Measurements from ENCODE around the gene TMED10.
A peak's percentile ranks its signal among the peaks of the same experiment; 100 is the strongest.

Gene TMED10

DNA sequence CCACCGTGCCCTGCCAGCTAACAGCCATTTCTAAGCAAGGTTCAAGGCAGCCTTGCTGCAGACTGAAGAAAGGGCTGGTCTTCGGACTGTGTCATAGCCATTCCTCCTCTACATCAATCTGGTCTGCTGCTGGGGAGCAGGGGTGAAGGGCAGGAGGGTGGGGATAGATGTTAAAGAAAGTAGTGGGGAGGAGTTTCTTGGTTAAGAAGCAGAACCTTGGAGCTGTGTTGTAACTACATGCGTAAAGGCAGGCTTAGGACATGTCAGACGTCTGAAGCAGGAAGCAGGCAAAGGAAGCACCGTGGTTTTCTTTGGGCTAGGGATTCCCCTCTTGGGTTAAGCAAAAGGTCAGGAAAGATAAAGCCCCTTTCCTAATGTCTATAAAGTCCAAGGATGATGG lies 31.5 kb downstream of the TMED10 start:
- Histone ChIP-seq H2AFZ (ENCODE audit: low read length, unreplicated experiment) (no peak overlapping the region), H3K27me3 (ENCODE audit: insufficient read depth, low read length) (no peaks in the 10 kb centered on the region), H3K4me3 (ENCODE audit: low read depth, low read length) (no peak overlapping the region), H3K4me1 (ENCODE audit: control insufficient read depth, insufficient read depth, low read length, unreplicated experiment) (peaks cover 10% of the 10 kb centered on the region), H3K36me3 (ENCODE audit: insufficient read depth, low read length) (peaks cover 9% of the 10 kb centered on the region; the same call in 1 of the 2 replicates), H3K27ac (ENCODE audit: low read depth, low read length) (no peak overlapping the region), H3K79me2 (ENCODE audit: control insufficient read depth, insufficient read depth, low read length, unreplicated experiment) (peaks cover 25% of the 10 kb centered on the region)

DNA sequence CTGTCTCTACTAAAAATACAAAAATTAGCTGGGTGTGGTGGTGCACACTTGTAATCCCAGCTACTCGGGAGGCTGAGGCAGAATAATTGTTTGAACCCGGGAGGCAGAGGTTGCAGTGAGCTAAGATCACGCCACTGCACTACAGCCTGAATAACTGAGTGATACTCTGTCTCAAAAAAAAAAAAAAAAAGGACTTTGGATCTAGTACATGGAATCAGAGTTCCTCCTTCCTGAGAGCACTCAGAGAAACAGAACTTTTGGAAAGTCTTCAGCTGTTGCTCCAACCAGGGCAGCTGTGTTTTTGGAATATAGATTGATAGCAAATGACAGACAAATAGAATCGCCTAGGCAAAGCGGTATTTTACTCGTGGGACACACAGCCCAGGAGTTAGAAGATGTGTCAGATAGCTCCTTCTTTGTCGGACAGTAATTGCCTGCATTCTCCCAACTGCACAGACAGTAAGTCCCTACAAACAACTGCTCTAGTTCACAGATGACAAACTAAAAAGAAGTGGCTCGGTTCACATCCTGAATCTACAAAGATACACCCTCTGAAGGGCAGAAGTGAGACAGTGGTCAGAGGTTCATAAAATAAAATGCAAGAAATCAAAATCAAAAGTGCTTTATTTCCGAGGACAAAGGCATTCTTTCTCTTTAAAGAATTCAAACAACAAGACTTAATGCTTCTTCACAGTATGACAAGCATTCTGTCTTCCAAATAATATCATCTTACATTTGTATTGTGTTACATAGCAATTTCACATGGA lies 32.5 kb downstream of the TMED10 start:
- H3K4me3 ChIP-seq (ENCODE audit: low read depth, low read length), result no peak overlapping the region
- H3K27ac ChIP-seq (ENCODE audit: low read depth, low read length), result no peak overlapping the region
- no peaks in the 10 kb centered on the region for H3K27me3 ChIP-seq (ENCODE audit: insufficient read depth, low read length)
- H2AFZ ChIP-seq (ENCODE audit: low read length, unreplicated experiment), result no peak overlapping the region
- H3K4me1 ChIP-seq (ENCODE audit: control insufficient read depth, insufficient read depth, low read length, unreplicated experiment), result peaks cover 9% of the 10 kb centered on the region
- 0 out of 2 replicates have a peak, but pooled peaks cover 5% of the 10 kb centered on the region for H3K36me3 ChIP-seq (ENCODE audit: insufficient read depth, low read length)
- peaks cover 27% of the 10 kb centered on the region for H3K79me2 ChIP-seq (ENCODE audit: control insufficient read depth, insufficient read depth, low read length, unreplicated experiment)

- Histone ChIP-seq H3K27ac (ENCODE audit: low read depth, low read length) (peak overlapping the region; percentile 19; the same call in 1 of the 2 replicates), H3K79me2 (ENCODE audit: control insufficient read depth, insufficient read depth, low read length, unreplicated experiment) (peaks cover 37% of the 10 kb centered on the region), H2AFZ (ENCODE audit: low read length, unreplicated experiment) (no peak overlapping the region), H3K4me3 (ENCODE audit: low read depth, low read length) (no peak overlapping the region), H3K36me3 (ENCODE audit: insufficient read depth, low read length) (0 out of 2 replicates have a peak, but pooled peaks cover 5% of the 10 kb centered on the region), H3K4me1 (ENCODE audit: control insufficient read depth, insufficient read depth, low read length, unreplicated experiment) (peaks cover 9% of the 10 kb centered on the region), H3K27me3 (ENCODE audit: insufficient read depth, low read length) (no peaks in the 10 kb centered on the region)
Observed at GRCh38 chr14:75142494-75142893, 33.9 kb downstream of the TMED10 start.

GRCh38 chr14:75141967-75142366 lies 34.4 kb downstream of the TMED10 start:
- peaks cover 9% of the 10 kb centered on the region for H3K4me1 ChIP-seq (ENCODE audit: control insufficient read depth, insufficient read depth, low read length, unreplicated experiment)
- H3K36me3 ChIP-seq (ENCODE audit: insufficient read depth, low read length), result 0 out of 2 replicates have a peak, but pooled peaks cover 5% of the 10 kb centered on the region
- H3K27me3 ChIP-seq (ENCODE audit: insufficient read depth, low read length), result no peaks in the 10 kb centered on the region
- no peak overlapping the region for H3K4me3 ChIP-seq (ENCODE audit: low read depth, low read length)
- H3K27ac ChIP-seq (ENCODE audit: low read depth, low read length), result no peak overlapping the region
- peaks cover 37% of the 10 kb centered on the region for H3K79me2 ChIP-seq (ENCODE audit: control insufficient read depth, insufficient read depth, low read length, unreplicated experiment)
- no peak overlapping the region for H2AFZ ChIP-seq (ENCODE audit: low read length, unreplicated experiment)

DNA sequence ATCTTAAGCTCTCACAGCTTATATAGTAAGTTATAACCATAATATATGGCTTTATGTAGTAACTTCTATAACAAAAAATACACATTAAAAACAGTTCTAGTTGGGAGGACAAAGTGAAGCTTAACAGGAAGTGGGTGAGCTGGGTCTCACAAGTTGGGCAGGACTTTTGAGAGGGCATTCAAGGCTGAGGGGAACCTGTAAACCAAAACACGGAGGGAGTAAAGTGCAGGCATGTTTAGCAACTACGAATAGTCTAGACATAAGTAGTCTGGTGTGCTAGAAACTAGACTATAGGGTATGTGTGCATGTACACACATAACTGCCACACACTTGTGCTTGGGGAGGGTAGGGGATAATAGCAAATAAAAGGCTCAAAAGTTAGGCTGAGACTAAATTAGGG lies 35.4 kb downstream of the TMED10 start:
- no peak overlapping the region for H3K27ac ChIP-seq (ENCODE audit: low read depth, low read length)
- H3K79me2 ChIP-seq (ENCODE audit: control insufficient read depth, insufficient read depth, low read length, unreplicated experiment), result peaks cover 37% of the 10 kb centered on the region
- H3K4me1 ChIP-seq (ENCODE audit: control insufficient read depth, insufficient read depth, low read length, unreplicated experiment), result peaks cover 9% of the 10 kb centered on the region
- H3K4me3 ChIP-seq (ENCODE audit: low read depth, low read length), result no peak overlapping the region
- H2AFZ ChIP-seq (ENCODE audit: low read length, unreplicated experiment), result no peak overlapping the region
- 0 out of 2 replicates have a peak, but pooled peaks cover 5% of the 10 kb centered on the region for H3K36me3 ChIP-seq (ENCODE audit: insufficient read depth, low read length)
- no peaks in the 10 kb centered on the region for H3K27me3 ChIP-seq (ENCODE audit: insufficient read depth, low read length)

- Histone ChIP-seq H2AFZ (ENCODE audit: low read length, unreplicated experiment) (no peak overlapping the region), H3K4me3 (ENCODE audit: low read depth, low read length) (no peak overlapping the region), H3K79me2 (ENCODE audit: control insufficient read depth, insufficient read depth, low read length, unreplicated experiment) (peaks cover 37% of the 10 kb centered on the region), H3K36me3 (ENCODE audit: insufficient read depth, low read length) (0 out of 2 replicates have a peak, but pooled peaks cover 5% of the 10 kb centered on the region), H3K4me1 (ENCODE audit: control insufficient read depth, insufficient read depth, low read length, unreplicated experiment) (peaks cover 9% of the 10 kb centered on the region), H3K27me3 (ENCODE audit: insufficient read depth, low read length) (no peaks in the 10 kb centered on the region), H3K27ac (ENCODE audit: low read depth, low read length) (no peak overlapping the region)
Observed at GRCh38 chr14:75140620-75141019, 35.8 kb downstream of the TMED10 start.

- H3K27ac ChIP-seq (ENCODE audit: low read depth, low read length), result no peak overlapping the region
- H3K36me3 ChIP-seq (ENCODE audit: insufficient read depth, low read length), result peaks cover 7% of the 10 kb centered on the region; the same call in 1 of the 2 replicates
- H3K4me1 ChIP-seq (ENCODE audit: control insufficient read depth, insufficient read depth, low read length, unreplicated experiment), result peaks cover 9% of the 10 kb centered on the region
- peaks cover 37% of the 10 kb centered on the region for H3K79me2 ChIP-seq (ENCODE audit: control insufficient read depth, insufficient read depth, low read length, unreplicated experiment)
- no peaks in the 10 kb centered on the region for H3K27me3 ChIP-seq (ENCODE audit: insufficient read depth, low read length)
- no peak overlapping the region for H2AFZ ChIP-seq (ENCODE audit: low read length, unreplicated experiment)
- H3K4me3 ChIP-seq (ENCODE audit: low read depth, low read length), result no peak overlapping the region
Observed at GRCh38 chr14:75139185-75139584, 37.2 kb downstream of the TMED10 start.

GRCh38 chr14:75138492-75138891 lies 37.9 kb downstream of the TMED10 start:
- H3K27me3 ChIP-seq (ENCODE audit: insufficient read depth, low read length), result no peaks in the 10 kb centered on the region
- peaks cover 33% of the 10 kb centered on the region for H3K79me2 ChIP-seq (ENCODE audit: control insufficient read depth, insufficient read depth, low read length, unreplicated experiment)
- H3K4me1 ChIP-seq (ENCODE audit: control insufficient read depth, insufficient read depth, low read length, unreplicated experiment), result peaks cover 9% of the 10 kb centered on the region
- no peak overlapping the region for H2AFZ ChIP-seq (ENCODE audit: low read length, unreplicated experiment)
- H3K4me3 ChIP-seq (ENCODE audit: low read depth, low read length), result no peak overlapping the region
- peaks cover 8% of the 10 kb centered on the region for H3K36me3 ChIP-seq (ENCODE audit: insufficient read depth, low read length)
- H3K27ac ChIP-seq (ENCODE audit: low read depth, low read length), result no peak overlapping the region

DNA sequence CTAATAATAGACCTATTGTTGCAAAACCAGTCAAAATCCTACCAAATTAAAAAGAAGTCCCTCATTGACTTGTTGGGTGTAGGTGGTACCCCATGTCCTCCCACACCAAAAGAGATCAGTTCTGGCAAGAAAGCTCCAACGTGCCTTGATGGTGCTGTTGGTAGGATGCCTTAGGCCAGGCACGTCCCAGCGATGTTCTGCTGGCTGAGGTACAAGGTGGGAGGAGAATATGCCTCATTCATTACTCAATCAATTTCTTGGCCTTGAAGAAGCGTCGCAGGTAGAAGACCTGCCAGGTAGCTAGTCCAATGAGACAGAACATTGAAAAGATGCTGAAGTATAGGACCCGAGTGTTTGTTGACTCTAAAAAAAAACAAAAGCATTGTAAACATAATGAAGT lies 41.8 kb downstream of the TMED10 start:
- Histone ChIP-seq H3K36me3 (ENCODE audit: insufficient read depth, low read length) (peaks cover 13% of the 10 kb centered on the region), H2AFZ (ENCODE audit: low read length, unreplicated experiment) (no peak overlapping the region), H3K4me1 (ENCODE audit: control insufficient read depth, insufficient read depth, low read length, unreplicated experiment) (peaks cover 11% of the 10 kb centered on the region), H3K27me3 (ENCODE audit: insufficient read depth, low read length) (no peaks in the 10 kb centered on the region), H3K4me3 (ENCODE audit: low read depth, low read length) (no peak overlapping the region), H3K79me2 (ENCODE audit: control insufficient read depth, insufficient read depth, low read length, unreplicated experiment) (peaks cover 18% of the 10 kb centered on the region), H3K27ac (ENCODE audit: low read depth, low read length) (no peak overlapping the region)

DNA sequence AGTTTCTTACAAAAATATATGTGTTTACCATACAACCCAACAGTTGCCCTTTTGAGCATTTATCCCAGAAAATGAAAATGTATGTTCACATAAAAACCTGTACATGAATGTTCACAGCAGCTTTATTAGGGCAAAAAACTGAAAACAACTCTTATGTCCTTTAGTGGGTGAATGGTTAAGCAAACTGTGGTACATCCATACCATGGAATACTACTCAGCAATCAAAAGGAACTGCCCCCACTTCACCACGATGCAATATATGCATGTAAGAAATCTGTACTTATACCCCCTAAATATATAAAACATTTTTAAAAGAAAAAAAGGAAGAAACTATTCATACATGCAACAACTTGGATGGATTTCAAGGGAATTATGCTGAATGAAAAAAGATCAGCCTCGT lies 42.8 kb downstream of the TMED10 start:
- Histone ChIP-seq H3K4me3 (ENCODE audit: low read depth, low read length) (no peak overlapping the region), H3K27ac (ENCODE audit: low read depth, low read length) (no peak overlapping the region), H3K4me1 (ENCODE audit: control insufficient read depth, insufficient read depth, low read length, unreplicated experiment) (peaks cover 7% of the 10 kb centered on the region), H3K36me3 (ENCODE audit: insufficient read depth, low read length) (peaks cover 13% of the 10 kb centered on the region), H2AFZ (ENCODE audit: low read length, unreplicated experiment) (no peak overlapping the region), H3K27me3 (ENCODE audit: insufficient read depth, low read length) (no peaks in the 10 kb centered on the region), H3K79me2 (ENCODE audit: control insufficient read depth, insufficient read depth, low read length, unreplicated experiment) (peaks cover 9% of the 10 kb centered on the region)

All from ACC112 (cell line).